Erythroblast (primary cell): ENCODE results near the gene CNKSR2.

Experiments used
- GATA1 ChIP-seq: IDR thresholded peaks from 2 replicates; pipeline ENCODE4 v1.6.1; 2011; ENCODE audit warnings: low read depth, mild to moderate bottlenecking, control low read depth, low read length, moderate library complexity
- POLR2A ChIP-seq: IDR thresholded peaks from 2 replicates; pipeline ENCODE4 v1.6.1; 2011; ENCODE audit warnings: mild to moderate bottlenecking, low read length

GRCh38 chrX:21382715-21383114, 8.5 kb downstream of the CNKSR2 start:
- no peak for TF ChIP-seq POLR2A
- no peak for TF ChIP-seq GATA1
